GM18507 (cell line): ENCODE data around the gene POU4F2.
"Not testable (repeated sequence)": the region's sequence is repeated elsewhere in the genome, so short reads cannot be mapped to it uniquely, and the experiment has no call there.

Experiments used
- DNase-seq: peaks from one replicate; pipeline ENCODE4 v3.0.0; 2011; ENCODE audit warnings: low read depth; ENCODE audit not compliant: insufficient read length; ENCODE audit errors: extremely low spot score
- FAIRE-seq: peaks from 2 replicates; lab custom pipeline; 2011; peaks lifted over from hg19 to GRCh38; lab: Jason Lieb, UNC

The POU4F2 gene

GRCh38 chr4:146650034-146650433 lies 11.3 kb downstream of the POU4F2 start:
- FAIRE-seq = no peak

DNA sequence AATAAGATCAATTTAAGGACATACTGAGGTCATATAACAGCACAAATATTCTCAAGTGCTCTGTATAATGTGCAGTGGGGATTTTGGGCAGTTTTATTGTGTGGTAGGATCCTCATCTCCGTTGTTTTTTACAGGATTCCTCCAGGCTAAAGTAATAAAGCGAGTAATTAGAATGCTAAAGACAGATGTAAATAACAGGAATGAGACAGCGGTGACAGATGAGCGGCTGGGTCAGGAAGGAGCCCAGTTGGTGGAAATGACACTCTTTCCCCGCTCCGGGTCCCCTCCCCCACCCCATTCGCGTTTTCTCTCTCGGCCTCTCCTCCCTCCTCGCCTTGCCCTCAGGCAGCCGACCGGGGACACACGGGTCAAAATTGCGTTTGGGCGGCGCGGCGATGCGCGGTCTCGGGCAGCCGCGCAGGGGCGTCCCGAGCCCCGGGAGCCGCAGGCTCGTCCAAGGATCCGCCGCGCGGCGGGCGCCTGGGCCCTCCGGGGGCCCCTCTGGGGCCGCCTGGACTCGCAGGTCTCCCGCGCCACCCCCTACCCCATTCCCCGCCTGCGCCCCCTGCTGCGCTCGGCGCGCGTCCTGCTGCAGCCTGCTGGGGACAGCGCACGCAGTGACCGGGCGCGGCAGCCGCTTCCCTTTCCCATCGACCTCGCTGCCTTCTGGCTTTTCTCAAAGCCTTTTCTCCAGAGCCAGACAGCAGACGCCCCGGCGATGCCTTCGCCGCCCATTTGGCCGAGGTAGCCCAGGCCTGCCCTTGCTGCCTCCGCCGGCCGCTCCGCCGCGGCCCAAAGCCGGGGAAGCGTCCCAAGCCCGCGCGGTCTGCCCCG lies 16.2 kb downstream of the POU4F2 start:
- no peak for DNase-seq
- FAIRE-seq = no peak

More at GRCh38 chr4:146650034-146650433, 11.3 kb downstream of the POU4F2 start:
- no peak for DNase-seq

- no peak for FAIRE-seq
Observed at GRCh38 chr4:146655521-146655856, 16.8 kb downstream of the POU4F2 start.

GRCh38 chr4:146661367-146661766 lies 22.7 kb downstream of the POU4F2 start:
- DNase-seq = no peak
- FAIRE-seq = no peak

More at GRCh38 chr4:146655521-146655856, 16.8 kb downstream of the POU4F2 start:
- no peak for DNase-seq

DNA sequence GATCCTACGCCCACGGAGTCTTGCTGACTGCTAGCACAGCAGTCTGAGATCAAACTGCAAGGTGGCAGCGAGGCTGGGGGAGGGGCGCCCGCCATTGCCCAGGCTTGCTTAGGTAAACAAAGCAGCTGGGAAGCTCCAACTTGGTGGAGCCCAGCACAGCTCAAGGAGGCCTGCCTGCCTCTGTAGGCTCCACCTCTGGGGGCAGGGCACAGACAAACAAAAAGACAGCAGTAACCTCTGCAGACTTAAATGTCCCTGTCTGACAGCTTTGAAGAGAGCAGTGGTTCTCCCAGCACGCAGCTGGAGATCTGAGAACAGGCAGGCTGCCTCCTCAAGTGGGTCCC lies 25.2 kb downstream of the POU4F2 start:
- DNase-seq, FAIRE-seq: not testable (repeated sequence)

DNA sequence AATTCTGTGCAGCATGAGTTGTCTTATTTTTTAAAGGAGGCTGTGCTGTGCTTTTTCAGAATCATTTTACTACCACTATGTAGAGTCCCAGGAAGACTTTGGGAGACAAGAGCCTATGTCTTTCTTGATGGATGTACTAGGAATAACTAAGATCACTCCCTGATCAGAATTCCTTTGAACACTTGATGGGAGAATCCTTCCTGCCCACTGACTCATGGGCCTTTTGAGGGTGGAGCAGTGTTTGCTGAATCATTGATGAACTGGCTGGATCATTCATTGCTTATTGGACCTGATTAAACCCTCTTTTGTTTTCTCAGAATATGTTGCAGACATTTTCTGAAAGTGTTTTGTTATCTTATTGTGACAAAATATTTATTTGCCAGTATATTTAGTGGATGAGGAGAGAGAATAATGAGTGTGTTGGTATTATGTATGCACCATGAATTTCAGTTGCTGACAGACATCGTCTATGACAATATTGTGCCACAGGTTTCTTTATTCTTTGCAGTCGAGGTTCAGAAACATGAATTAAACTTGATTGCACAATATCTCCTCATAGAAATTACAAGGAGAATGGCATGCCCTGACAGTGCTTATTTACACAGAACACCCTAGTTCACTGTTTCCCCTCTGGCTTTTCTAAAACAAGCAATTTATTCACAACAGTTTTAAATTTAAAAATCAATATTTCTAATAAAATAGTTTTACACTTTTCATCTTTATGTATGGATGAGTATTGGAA lies 36.3 kb downstream of the POU4F2 start:
- DNase-seq (no peak), FAIRE-seq (no peak)
